ENCODE results near the gene CCDC116. TPM values are rescaled to one million over a fixed set of nuclear protein-coding genes. Genes with fewer than 3 reads are reported as not detected.
A peak's percentile ranks its signal among the peaks of the same experiment; 100 is the strongest.
"Not testable (repeated sequence)": the region's sequence is repeated elsewhere in the genome, so short reads cannot be mapped to it uniquely, and the experiment has no call there.

Gene CCDC116
- total RNA-seq, 1 donor from 2014 or later = under 0.01 TPM

DNA sequence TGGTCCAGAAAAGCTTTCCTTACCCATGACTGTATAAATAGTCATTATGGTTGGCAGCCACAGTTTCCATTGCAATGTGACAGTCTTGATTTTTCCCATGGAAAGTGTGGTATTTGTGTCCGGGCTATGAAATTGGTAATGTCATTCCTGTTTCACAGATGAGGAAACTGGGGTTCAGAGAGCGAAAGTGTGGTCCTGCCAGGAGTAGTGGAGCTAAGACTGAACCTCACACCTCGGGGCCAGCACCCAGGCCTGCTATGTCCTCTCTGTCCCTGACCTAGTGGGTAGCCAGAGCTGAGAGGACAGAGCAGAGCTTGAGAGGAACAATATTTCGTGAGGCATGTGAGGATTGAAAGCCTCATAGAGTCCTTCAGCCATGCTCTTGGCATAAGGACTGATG lies 1.5 kb upstream of the CCDC116 start:
- DNase-seq (ENCODE audit: low read depth in 2 of 2) = no peak

DNA sequence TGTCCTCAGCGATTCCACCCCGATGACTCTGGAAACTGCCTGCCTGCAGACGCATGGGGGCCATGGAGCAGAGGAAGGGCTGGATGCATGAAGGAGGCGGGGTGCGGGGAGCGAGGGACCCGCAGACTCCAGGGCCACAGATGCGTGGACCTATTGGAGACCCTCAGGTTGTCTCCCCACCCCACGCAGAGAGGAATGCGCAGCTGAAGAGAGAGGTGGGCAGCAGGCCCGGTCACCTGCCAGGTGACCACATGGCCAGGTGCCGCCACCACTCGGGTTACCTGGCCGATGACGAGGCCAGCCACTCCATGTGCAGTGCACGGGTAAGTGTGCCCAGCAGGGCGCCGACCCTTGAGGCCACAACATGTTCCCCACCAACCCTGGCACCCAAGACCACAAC lies 371 bp downstream of the CCDC116 start:
- no peak for DNase-seq (ENCODE audit: low read depth in 2 of 2)

DNA sequence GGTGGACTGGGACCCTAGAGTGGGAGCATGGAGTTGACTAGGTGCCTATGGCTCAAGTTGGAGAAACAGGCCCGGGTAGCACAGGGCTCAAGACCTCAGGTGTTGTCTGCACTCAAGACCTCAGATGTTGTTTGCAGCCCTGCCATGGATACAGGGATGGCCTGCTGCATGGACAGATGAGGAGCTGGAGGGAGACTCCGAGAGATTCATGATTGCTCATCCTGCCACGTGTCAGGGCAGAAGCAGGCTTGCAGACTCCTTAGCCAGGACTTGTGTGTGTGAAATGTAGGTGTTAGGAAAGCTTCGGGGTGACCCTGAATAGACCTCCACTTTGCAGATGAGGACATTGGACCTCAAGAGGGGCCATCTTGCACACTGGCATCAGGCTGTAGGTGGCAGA lies 921 bp downstream of the CCDC116 start:
- no peak for DNase-seq (ENCODE audit: low read depth in 2 of 2)

DNA sequence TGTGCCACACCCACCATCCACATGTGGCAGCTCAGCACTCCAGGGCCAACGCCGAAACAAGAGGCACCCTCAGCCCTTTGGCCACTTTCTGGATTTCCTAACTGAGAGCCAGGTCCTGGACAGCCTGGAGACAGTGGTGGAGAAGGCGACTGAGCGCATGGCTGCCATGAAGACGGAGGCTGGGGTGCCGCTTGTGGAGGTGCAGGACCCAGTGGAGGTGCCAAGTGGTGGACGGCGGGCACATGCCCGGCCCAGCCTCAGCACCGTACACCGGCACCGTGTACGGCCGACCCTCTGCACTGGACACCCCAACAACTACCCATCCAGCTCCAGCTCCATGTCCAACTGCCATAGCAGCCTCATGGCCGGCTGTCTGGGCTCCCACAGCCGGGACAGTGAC lies 1.5 kb downstream of the CCDC116 start:
- DNase-seq (ENCODE audit: low read depth in 2 of 2) = no peak

DNA sequence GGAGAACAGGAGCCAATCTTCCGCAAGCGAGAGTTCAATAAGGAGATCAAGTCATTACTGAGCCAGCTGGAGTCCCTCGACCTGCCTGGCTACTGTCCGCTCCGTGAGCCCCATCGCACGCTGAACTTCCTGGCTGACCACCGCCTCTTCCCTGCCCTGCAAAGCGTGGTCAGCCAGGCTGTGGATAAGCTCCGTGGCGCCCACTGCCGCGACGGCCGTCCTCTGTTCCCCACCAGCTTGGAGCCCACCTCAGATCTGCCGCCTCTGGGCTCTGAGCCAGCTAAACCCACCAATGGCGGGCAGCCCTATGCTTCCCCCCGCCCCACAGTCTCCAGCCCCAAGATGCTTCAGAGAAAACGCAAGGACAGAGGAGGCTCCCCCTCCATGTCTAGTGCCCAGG lies 2.3 kb downstream of the CCDC116 start:
- DNase-seq (ENCODE audit: low read depth in 2 of 2) = no peak

DNA sequence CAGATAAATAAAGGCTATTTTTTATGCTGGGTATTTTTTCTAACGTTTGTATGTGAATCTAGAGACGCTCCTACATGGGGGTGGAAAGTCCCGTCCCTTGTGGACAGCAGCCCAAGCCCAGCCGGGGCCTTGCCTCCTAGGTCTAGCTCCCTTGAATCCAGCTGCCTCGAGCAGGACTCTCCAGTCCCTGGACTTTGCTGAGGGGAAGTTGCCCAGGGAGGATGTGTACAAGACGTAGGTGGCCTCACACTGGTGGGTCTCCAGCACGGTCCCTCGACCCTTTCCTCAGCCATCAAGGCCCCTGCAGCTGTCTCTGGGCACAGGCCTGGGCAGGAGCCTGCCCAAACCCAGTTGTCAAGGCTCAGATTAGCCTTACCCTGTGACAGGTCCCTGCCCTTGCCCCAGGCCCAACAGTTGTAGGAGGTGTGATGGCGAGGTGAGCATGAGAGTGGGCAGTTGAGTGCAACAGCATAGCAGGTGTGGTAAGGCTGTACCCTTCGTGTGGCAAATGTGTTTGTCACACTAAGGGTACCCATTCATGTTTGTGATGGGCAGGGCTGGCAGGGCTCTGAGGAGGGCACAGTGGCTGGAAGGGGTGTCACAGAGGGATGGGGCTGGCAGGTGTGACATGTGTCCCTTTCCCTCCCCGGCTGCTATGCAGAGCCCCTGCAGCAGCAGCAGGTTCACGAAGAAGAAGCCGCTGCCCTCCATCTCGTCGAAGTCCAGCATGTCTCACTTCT lies 3.4 kb downstream of the CCDC116 start:
- no peak for DNase-seq (ENCODE audit: low read depth in 2 of 2)

DNA sequence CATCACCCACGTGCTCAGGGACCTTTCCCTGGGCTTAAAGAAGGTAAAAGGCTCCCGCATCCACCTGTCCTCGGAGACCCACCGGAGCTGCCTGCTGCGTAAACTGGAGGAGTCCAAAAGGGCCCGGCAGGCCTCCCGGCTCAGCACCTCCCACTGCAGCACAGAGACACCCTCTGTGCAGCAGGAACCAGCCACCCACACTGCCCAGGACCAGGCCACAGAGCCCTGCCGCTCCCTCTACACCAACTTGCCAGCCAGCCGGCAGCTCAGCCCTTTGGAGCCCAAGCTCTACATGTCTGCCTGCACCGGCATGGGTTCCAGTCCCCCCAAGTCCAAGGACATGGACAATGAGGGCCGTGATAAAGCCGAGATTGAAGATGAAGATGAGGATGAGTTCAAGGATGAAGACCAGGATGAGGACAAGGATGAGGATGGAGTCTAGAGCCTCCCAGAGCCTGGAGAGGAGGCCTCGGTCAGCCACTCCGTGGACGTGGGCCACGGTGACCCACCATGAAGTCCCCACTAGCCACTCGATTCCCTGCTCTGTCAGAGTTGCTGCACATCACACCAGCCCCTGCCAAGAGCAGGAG lies 4.2 kb downstream of the CCDC116 start:
- DNase-seq (ENCODE audit: low read depth in 2 of 2) = no peak

DNA sequence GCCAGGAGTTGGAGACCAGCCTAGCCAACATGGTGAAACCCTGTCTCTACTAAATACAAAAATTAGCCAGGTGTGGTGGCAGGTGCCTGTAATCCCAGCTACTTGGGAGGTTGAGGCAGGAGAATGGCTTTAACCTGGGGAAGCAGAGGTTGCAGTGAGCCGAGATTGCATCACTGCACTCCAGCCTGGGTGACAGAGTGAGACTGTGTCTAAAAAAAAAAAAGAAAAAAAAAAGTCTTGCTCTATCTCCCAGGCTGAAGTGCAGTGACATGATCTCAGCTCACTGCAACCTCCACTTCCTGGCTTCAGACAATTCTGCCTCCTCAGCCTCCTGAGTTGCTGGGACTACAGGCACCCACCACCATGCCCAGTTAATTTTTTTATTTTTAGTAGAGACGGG lies 4.9 kb downstream of the CCDC116 start:
- not testable (repeated sequence) for DNase-seq (ENCODE audit: low read depth in 2 of 2)

DNA sequence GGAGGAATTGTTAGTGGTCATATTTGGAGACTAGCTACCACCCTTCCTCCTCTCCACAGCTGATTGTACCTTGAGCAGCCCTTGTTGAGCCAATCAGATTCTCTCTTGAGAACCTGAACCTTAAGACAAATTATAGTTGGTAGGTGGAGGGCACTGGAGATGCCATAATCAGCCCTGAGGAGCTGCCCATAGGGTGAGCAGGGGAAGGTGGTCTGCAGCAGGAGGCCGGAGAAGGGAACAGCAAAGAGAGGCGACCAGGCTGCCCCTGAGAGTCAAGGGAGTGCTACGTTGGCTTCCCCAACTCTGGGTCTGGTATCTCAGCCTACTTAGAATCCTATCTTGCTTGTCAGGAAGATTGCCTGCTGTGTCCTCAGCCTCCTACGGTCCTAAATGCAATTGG lies 6.8 kb downstream of the CCDC116 start:
- DNase-seq (ENCODE audit: low read depth in 2 of 2) = no peak

DNA sequence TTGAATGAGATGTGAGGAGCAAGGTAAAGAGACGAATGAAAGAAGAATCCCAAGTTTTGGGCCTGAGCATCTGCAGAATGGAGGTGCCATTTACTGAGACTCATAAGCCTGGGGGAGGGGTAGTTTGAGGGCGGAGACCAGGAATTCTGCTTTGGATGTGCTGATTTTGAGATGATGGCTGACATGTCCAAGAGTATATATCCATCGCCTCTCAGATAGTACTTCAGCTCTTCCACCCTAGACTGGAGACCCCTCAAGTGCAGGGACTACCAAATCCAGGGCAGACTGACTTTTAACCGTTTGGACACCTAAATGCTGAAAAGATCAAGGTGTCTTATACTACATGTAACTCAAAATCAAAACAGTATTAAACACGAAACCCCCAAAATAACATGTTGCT lies 8.2 kb downstream of the CCDC116 start:
- DNase-seq (ENCODE audit: low read depth in 2 of 2) = no peak

DNA sequence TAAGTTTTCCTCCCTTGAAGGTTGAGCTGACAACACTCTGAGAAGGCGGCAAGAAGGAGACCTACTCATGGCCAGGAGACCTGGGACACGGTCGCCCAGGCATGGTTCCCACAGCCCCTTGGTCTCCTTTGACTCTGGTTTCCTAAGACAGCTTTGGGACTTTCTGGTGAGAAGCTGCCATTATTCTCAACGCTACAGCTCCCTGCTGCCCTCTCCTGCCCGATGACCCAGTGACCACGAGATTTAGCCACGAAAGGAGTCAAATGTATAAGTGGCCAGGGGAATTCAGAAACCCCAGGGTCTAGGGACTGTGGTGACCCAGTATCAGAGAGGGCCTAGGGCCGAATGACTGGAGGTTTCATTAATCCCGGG lies 8.8 kb downstream of the CCDC116 start:
- peak in 1 of 2 donors; percentile 75 for DNase-seq (ENCODE audit: low read depth in 2 of 2)

DNA sequence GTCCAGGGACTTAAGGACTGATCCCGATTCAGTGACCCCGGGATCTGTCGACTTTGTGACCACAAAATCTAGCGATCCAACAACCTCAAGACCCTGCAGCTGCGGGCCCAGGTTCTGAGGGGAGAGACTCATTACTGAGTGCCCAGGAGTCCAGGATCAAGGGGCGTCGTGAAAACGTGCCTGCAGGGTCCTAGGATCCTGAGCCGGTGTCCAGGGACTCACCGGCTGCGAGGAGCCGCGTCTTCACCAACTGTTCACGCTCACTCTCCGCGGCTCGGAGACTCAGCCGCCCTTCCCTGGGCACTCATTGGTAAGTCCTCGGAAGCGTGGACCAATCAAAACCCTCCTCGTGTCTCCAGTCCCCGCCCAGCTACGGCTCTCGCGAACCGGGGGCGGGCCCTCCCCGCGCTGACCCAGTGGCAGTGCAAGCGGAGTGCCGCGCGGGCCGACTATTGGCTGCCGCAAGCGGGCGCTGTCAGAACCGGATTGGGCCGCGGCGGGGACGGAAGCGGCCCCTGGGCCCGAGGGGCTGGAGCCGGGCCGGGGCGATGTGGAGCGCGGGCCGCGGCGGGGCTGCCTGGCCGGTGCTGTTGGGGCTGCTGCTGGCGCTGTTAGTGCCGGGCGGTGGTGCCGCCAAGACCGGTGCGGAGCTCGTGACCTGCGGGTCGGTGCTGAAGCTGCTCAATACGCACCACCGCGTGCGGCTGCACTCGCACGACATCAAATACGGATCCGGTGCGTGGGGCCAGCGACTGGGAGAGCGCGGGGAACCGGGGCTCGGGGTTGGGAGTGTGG lies 9.4 kb downstream of the CCDC116 start, which contains the start of gene SDF2L1:
SDF2L1 (plus strand) TSS at position 514 of the 795 bp plus-strand sequence; CDS start at position 549, 35 bp downstream.
- DNase-seq (ENCODE audit: low read depth in 2 of 2) = peak; percentile 96 to 100

DNA sequence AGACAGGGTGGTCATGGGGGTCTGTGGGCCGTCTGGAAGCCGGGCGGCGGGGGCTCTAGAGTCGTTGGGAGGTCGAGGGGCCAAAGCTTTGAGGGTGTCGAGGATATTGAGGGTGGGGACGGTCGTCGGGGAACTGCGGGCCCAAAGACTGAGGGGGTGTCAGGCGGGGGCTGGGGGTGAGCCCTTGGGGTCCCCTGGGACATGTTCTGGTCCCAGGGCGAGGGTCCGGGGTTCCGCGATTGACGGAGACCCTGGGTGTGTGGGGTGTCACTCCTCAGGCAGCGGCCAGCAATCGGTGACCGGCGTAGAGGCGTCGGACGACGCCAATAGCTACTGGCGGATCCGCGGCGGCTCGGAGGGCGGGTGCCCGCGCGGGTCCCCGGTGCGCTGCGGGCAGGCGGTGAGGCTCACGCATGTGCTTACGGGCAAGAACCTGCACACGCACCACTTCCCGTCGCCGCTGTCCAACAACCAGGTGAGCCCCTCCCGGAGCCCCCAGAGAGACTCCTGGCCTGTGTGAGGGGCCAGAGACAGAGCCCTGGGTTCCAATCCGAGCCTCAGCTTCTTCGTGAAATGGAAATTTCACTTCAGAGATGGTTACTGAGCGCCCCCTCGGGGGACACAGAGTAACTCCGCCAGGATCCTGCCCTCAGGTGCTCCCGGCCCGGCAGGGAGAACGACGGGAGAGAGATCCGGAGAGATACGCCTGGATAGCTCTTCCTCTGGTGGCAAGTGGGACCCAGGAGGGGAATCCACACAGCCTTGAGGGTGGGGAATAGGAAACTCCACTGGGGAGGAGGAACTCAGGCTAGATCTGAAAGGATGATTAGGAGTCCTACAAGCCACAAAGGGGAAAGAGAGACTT lies 10.3 kb downstream of the CCDC116 start:
- DNase-seq (ENCODE audit: low read depth in 2 of 2) = peak; percentile 43 to 75

DNA sequence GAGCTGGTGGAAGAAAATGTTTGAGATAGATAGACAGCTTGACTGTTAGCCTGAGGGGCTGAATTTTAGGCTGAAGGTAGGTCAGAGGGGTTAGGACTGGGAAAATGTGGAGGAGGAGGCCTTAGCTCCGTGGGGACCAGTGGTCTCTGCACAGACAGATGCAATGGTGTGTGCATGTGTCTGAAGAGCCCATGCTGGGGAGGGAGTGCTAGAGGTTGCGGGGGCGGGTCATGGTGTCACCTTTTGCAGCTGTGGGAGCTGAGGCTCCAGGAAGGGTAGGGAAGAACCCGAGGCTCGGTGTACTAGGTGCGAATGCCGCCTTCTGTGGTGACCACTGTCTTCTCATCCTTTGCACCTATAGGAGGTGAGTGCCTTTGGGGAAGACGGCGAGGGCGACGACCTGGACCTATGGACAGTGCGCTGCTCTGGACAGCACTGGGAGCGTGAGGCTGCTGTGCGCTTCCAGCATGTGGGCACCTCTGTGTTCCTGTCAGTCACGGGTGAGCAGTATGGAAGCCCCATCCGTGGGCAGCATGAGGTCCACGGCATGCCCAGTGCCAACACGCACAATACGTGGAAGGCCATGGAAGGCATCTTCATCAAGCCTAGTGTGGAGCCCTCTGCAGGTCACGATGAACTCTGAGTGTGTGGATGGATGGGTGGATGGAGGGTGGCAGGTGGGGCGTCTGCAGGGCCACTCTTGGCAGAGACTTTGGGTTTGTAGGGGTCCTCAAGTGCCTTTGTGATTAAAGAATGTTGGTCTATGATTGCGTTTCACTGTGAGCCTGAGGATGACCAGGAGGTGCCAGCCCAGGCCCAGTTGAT lies 11.2 kb downstream of the CCDC116 start:
- no peak for DNase-seq (ENCODE audit: low read depth in 2 of 2)

DNA sequence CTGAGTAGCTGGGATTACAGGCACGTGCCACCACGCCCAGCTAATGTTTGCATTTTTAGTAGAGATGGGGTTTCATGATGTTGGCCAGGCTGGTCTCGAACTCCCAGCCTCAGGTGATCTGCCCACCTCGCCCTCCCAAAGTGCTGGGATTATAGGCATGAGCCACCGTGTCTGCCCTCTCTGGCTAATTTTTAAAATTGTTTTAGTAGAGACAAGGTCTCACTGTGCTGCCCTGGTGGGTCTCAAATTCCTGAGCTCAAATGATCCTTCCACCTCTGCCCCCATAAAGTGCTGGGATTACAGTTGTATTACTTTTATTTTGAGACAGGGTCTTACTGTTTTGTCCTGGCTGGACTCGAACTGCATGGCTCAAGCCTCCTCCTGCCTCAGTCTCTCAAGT lies 13.0 kb downstream of the CCDC116 start:
- not testable (repeated sequence) for DNase-seq (ENCODE audit: low read depth in 2 of 2)

DNA sequence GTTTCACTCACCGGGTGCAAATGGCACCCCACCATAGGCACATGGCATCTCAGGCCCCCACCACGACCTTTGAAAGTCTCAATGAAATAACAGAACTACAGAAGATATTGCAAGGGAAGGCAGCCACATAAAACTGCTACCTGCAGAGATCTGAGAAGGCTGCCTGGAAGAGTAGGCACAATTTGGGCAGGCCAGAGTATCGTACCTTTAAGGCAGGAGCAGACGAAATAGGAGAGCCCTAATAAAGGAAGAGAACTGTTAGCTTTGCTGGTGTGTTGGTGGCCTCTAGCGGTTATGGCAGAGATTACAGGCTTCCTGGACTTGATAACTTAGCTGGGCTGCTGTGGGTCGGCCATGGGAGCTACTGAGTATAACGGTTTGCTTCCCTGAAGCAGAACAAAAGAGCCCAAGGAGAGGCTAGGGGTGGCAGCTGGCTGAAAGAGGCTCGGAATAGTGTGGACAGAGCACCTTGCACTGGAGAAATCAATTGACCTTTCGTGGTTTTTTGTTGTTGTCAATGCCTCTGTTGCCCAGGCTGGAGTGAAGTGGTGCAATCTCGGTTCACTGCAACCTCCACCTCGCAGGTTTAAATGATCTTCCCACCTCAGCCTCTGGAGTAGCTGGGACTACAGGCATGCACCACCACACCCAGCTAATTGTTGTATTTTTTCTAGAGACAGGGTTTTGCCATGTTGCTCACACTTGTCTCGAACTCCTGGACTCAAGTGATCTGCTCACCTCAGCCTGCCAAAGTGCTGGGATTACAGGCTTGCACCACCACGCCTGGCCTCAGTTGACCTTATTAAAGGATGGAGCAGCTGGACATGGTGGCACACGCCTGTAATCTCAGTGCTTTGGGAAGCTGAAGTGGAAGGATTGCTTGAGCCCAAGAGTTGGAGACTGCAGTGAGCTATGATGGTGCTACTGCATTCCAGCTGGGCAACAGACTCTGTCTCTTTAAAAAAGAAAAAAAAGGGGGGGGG lies 14.3 kb downstream of the CCDC116 start:
- peak; percentile 67 to 83 for DNase-seq (ENCODE audit: low read depth in 2 of 2)

DNA sequence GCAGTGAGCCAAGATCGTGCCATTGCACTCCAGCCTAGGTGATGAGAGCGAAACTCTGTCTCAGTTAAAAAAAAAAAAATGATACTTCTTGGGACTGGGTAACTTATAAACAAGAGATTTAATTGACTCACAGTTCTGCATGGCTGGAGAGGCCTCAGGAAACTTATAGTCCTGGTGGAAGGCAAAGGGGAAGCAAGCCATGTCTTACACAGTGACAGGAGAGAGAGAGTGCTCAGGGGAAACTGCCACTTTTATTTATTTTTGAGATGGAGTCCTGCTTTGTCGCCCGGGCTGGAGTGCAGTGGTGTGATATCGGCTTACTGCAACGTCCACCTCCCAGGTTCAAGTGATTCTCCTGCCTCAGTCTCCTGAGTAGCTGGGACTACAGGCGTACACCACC lies 17.7 kb downstream of the CCDC116 start:
- no peak for DNase-seq (ENCODE audit: low read depth in 2 of 2)

DNA sequence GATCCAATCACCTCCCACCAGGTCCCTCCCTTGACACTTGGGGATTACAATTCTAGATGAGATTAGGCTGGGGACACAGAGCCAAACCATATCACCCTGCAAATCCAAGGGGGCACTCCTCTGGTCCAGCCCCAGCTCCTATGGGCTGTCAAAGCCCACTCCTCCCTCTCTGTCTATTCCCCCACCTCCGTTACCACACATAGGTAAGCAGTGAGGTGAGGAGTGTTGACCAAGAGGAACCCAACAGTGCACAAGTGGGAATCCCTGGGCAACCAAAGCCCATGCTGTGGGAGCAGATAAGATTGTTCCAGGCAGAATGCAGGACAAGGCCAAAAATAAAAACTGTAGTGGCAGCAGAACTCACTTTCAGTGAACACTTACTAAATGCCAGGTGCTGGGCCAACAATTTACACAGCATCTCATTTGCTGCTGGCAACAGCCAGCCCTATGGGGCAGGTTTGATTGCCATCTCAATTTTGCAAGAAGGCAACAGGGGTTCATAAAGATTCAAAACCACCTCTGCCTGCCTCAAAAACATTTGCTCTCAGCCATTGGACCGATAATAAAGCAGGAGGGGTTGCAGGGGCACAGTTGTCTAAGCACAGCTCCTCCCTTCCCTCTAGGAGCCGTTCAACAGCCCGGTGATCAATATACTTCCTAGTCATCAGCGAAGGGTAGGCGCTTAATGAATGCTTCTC lies 18.4 kb downstream of the CCDC116 start:
- no peak for DNase-seq (ENCODE audit: low read depth in 2 of 2)

DNA sequence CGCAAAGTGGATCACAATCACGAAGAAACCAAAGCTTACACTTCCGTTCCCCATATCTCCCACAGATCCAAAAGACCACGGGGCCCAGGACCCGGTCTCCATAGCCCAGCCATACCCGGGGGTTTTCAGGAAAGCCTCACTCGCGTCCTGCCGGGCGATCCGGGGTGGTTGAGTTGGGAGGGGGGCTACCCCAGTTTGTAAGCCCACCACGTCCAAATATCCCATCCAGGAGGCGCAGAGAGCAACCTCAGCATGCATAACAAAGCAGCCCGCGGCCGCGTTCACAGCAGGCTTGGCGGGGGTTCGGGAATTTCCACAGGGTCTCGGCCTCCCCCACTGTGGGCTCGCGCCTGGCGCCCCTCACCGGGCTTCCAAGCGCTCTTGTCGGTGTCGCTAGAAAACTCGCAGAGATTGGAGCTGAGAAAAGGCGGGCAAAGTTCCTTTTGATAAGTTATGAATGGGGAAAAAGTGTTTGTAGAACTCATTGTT lies 19.0 kb downstream of the CCDC116 start:
- no peak for DNase-seq (ENCODE audit: low read depth in 2 of 2)

Data from dermis microvascular lymphatic vessel endothelial cell (primary cell).